GM18502 (cell line): ENCODE results near the gene TNKS1BP1.
"Not testable (repeated sequence)": the region's sequence is repeated elsewhere in the genome, so short reads cannot be mapped to it uniquely, and the experiment has no call there.

Source experiments
- ATAC-seq: cut with Tn5 transposase; IDR thresholded peaks from one replicate; pipeline ENCODE4 v1.9.1; 2021; ENCODE audit warnings: mild to moderate bottlenecking; ENCODE audit not compliant: unreplicated experiment, poor library complexity

TNKS1BP1 gene

GRCh38 chr11:57353852-57354251 lies 29.1 kb upstream of the TNKS1BP1 start:
- ATAC-seq: no peak

- no peak for ATAC-seq
Measured at GRCh38 chr11:57353446-57353845, 28.7 kb upstream of the TNKS1BP1 start.

- no peak for ATAC-seq
Measured at GRCh38 chr11:57353036-57353435, 28.3 kb upstream of the TNKS1BP1 start.

GRCh38 chr11:57349491-57350274 lies 24.9 kb upstream of the TNKS1BP1 start:
- peak; percentile 47 for ATAC-seq

GRCh38 chr11:57348636-57349313 lies 24.0 kb upstream of the TNKS1BP1 start:
- ATAC-seq: no peak

- no peak for ATAC-seq
Measured at GRCh38 chr11:57348052-57348451, 23.3 kb upstream of the TNKS1BP1 start.

GRCh38 chr11:57347336-57347735 lies 22.6 kb upstream of the TNKS1BP1 start:
- no peak for ATAC-seq

- peak; percentile 80 for ATAC-seq
Measured at GRCh38 chr11:57345555-57346211, 20.9 kb upstream of the TNKS1BP1 start.

- no peak for ATAC-seq
Measured at GRCh38 chr11:57344826-57345225, 20.1 kb upstream of the TNKS1BP1 start.

- no peak for ATAC-seq
Measured at GRCh38 chr11:57343825-57344224, 19.1 kb upstream of the TNKS1BP1 start.

- no peak for ATAC-seq
Measured at GRCh38 chr11:57342702-57343101, 17.9 kb upstream of the TNKS1BP1 start.

GRCh38 chr11:57341250-57341808 lies 16.6 kb upstream of the TNKS1BP1 start:
- ATAC-seq: no peak

- no peak for ATAC-seq
Measured at GRCh38 chr11:57340039-57340615, 15.4 kb upstream of the TNKS1BP1 start.

- no peak for ATAC-seq
Measured at GRCh38 chr11:57339328-57339727, 14.6 kb upstream of the TNKS1BP1 start.

GRCh38 chr11:57338142-57338541 lies 13.4 kb upstream of the TNKS1BP1 start, which contains the start of gene P2RX3:
P2RX3 (plus strand) TSS chr11:57338352; CDS start chr11:57338551, 199 bp downstream.
- no peak for ATAC-seq

GRCh38 chr11:57336856-57337255 lies 12.1 kb upstream of the TNKS1BP1 start:
- ATAC-seq: not testable (repeated sequence)

- no peak for ATAC-seq
Measured at GRCh38 chr11:57336111-57336666, 11.4 kb upstream of the TNKS1BP1 start.

- peak; percentile 99 for ATAC-seq
Measured at GRCh38 chr11:57335343-57336110, 10.8 kb upstream of the TNKS1BP1 start, which contains the start of gene SSRP1. SSRP1 (minus strand) TSS chr11:57335892; CDS start chr11:57335121, 771 bp downstream.

- ATAC-seq: peak; percentile 6
Measured at GRCh38 chr11:57335023-57335342, 10.2 kb upstream of the TNKS1BP1 start.
